NB4 (cell line): ENCODE results near the gene PLPPR5.

ENCODE experiments used
- DNase-seq: peaks from one replicate; pipeline ENCODE4 v3.0.0; 2010; ENCODE audit warnings: low read depth
- H3K4me3 ChIP-seq: one replicate; pipeline ENCODE4 v1.5.1; 2011; ENCODE audit warnings: mild to moderate bottlenecking, low read depth, low read length, moderate library complexity
- MAX ChIP-seq: IDR thresholded peaks from 2 replicates; pipeline ENCODE4 v1.6.1; 2011; ENCODE audit warnings: low read depth, low read length
- MYC ChIP-seq: IDR thresholded peaks from 2 replicates; pipeline ENCODE4 v1.6.1; 2011; ENCODE audit warnings: low read depth, low read length
- POLR2A ChIP-seq: IDR thresholded peaks from 2 replicates; pipeline ENCODE4 v1.6.1; 2011; ENCODE audit warnings: mild to moderate bottlenecking; ENCODE audit not compliant: insufficient read length; ENCODE audit errors: extremely low read depth
- TF ChIP-seq, protein P1 (sequence below): IDR thresholded peaks from one replicate; pipeline ENCODE4 v1.5.1; 2012; ENCODE audit warnings: low read depth, low read length

PLPPR5 gene

DNA sequence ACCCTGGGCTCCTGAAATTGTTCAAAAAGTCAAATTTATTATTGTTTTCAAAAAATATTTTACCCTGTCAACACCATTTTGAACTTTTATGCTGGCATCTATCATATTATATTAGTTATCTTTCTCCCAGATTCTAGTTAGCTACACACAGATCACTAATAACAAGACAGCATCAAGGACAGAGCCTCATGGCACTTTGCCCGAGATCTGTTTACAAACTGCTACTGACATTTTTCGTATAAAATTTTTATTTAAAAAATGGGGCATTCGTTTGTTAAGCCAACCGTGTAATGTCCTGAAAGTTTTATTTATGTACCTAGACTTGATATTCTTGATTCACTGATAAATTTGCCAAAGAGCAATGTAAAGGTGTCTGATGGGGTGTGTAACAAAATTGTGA, 78.1 kb downstream of the PLPPR5 start:
- no peak overlapping the region for H3K4me3 ChIP-seq
- TF ChIP-seq MAX (no peak), POLR2A (no peak), MYC (no peak)
- TF ChIP-seq, protein P1, sequence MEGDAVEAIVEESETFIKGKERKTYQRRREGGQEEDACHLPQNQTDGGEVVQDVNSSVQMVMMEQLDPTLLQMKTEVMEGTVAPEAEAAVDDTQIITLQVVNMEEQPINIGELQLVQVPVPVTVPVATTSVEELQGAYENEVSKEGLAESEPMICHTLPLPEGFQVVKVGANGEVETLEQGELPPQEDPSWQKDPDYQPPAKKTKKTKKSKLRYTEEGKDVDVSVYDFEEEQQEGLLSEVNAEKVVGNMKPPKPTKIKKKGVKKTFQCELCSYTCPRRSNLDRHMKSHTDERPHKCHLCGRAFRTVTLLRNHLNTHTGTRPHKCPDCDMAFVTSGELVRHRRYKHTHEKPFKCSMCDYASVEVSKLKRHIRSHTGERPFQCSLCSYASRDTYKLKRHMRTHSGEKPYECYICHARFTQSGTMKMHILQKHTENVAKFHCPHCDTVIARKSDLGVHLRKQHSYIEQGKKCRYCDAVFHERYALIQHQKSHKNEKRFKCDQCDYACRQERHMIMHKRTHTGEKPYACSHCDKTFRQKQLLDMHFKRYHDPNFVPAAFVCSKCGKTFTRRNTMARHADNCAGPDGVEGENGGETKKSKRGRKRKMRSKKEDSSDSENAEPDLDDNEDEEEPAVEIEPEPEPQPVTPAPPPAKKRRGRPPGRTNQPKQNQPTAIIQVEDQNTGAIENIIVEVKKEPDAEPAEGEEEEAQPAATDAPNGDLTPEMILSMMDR: no peak

DNA sequence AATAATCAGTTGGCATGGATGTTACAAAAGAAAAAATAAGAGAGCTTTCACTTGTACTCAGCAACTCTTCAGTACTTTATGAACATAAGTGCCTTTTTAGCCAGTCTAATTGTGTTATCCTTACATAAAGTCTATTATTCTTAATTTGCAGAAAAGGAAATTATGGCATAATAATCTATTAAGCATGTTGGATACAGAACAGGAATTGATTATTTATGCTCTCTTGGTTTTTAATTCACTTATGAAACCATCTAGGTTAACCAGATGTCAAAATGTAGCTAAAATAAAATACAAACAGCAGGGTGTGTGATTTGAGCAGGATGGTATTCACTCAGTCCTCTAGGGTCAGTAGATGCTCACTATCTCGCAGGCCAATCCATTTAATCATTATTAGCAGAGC, 79.7 kb downstream of the PLPPR5 start:
- TF ChIP-seq, protein P1: no peak
- H3K4me3 ChIP-seq: no peak overlapping the region
- no peak for DNase-seq

More for the DNA sequence above, 78.1 kb downstream of the PLPPR5 start:
- DNase-seq: no peak

- TF ChIP-seq POLR2A: no peak
- TF ChIP-seq, protein P1: no peak
- no peak for TF ChIP-seq MYC
- TF ChIP-seq MAX: no peak
- H3K4me3 ChIP-seq: no peak overlapping the region
- no peak for DNase-seq
These were observed 81.0 kb downstream of the PLPPR5 start for GRCh38 chr1:98923667-98924066.

GRCh38 chr1:98921817-98922216, 82.8 kb downstream of the PLPPR5 start:
- TF ChIP-seq, protein P1: no peak
- TF ChIP-seq MYC (no peak), MAX (no peak), POLR2A (no peak)
- H3K4me3 ChIP-seq: no peak overlapping the region
- no peak for DNase-seq

- TF ChIP-seq MYC (no peak), POLR2A (no peak), MAX (no peak)
- TF ChIP-seq, protein P1: no peak
- DNase-seq: no peak
- H3K4me3 ChIP-seq: no peak overlapping the region
These were observed 84.1 kb downstream of the PLPPR5 start for GRCh38 chr1:98920441-98921110.

DNA sequence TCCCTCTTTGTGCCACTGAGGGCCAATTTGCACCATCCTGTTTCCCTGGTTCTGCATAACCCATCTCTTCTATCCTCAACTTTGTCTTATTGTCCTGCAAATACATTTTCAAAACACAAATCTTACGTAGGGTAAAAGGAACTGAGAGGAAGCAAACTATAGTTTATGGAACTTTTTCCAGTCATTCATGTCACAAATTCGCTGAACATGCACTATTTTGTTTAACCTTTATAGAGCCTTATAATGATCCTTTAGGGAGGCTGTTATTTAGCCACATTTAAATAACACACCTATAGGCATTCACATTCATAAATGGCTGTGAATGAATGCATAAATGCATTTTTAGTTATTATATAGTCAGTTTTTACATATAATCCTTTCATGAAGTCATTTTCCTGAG, 85.0 kb downstream of the PLPPR5 start:
- TF ChIP-seq MAX (no peak), POLR2A (no peak), MYC (no peak)
- TF ChIP-seq, protein P1: no peak
- H3K4me3 ChIP-seq: no peak overlapping the region
- no peak for DNase-seq
